Measurements from ENCODE around the gene RRP8. TPM values are rescaled to one million over a fixed set of nuclear protein-coding genes. Genes with fewer than 3 reads are reported as not detected.

RRP8 gene
- total RNA-seq, 2 experiments from 2014 or later, result 26.4 to 33.6 TPM

GRCh38 chr11:6574816-6575715 lies 28.4 kb downstream of the RRP8 start:
- Histone ChIP-seq H2AFZ (ENCODE audit: low read length) (no peak overlapping the region), H4K20me1 (ENCODE audit: insufficient read depth, low read length) (no peaks in the 10 kb centered on the region), H3K9me2 (ENCODE audit: insufficient read depth, low read length) (no peaks in the 10 kb centered on the region), H3K27ac (ENCODE audit: low read depth, low read length, poor library complexity, severe bottlenecking) (no peak overlapping the region), H3K36me3 (ENCODE audit: insufficient read depth, low read length) (no peaks in the 10 kb centered on the region), H3K9me3 (ENCODE audit: low read length) (no peaks in the 10 kb centered on the region), H3K4me3 (ENCODE audit: low read depth, low read length, poor library complexity, severe bottlenecking) (no peak overlapping the region), H3K79me2 (ENCODE audit: insufficient read depth, low read depth, low read length) (no peaks in the 10 kb centered on the region), H3K4me1 (ENCODE audit: insufficient read depth, low read length, poor library complexity, severe bottlenecking) (no peaks in the 10 kb centered on the region), H3K4me2 (ENCODE audit: low read length) (no peak overlapping the region)
- CTCF ChIA-PET (ENCODE audit: unreplicated experiment), result interaction anchor here (0.6 kb wide), 1 partner anchor 113 kb away, joined by 3 read pairs; no protein-coding TSS in a partner anchor
- intact Hi-C loops (cut with micrococcal nuclease; ENCODE audit: unreplicated experiment), result no loop called here
- POLR2A ChIA-PET, result interaction anchor here (1.0 kb wide), 1 partner anchor 21 kb away, joined by 3 read pairs; no protein-coding TSS in a partner anchor
- no TSS peak for BruUV-seq (replicated peaks)
- TF ChIP-seq EZH2phosphoT487 (IDR thresholded peaks at IDR 0.05; ENCODE audit: borderline replicate concordance, low read depth, low read length) (no peak), CTCF (conservative IDR thresholded peaks at IDR 0.05; ENCODE audit: low read length) (no peak)
- DNase-seq (ENCODE audit: low spot score), result no peak

DNA sequence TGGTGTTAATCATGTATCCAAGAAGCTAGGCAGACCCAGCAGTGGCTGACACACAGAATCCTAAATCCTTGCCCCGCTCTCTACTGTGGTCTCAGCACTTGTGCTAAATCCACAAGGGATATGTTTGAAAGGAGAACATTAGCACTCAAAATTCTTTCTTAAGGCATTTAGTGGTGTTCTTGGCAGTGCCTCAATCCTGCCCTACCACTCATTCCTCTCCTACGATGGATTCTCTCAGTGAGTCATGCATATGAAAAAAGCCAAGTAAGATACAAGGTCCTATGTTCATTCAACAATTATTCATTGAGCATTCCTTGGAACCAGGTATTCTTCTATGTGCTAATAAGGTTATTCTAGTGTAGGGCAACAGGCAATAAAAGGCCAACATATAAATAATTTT lies 31.2 kb downstream of the RRP8 start:
- ChIA-PET CTCF (ENCODE audit: unreplicated experiment) (no interaction called here), POLR2A (no interaction called here)
- H3K4me2 ChIP-seq (ENCODE audit: low read length), result no peak overlapping the region
- no peak for DNase-seq (ENCODE audit: low spot score)
- H3K9me2 ChIP-seq (ENCODE audit: insufficient read depth, low read length), result no peaks in the 10 kb centered on the region
- no peak overlapping the region for H2AFZ ChIP-seq (ENCODE audit: low read length)
- intact Hi-C loops (cut with micrococcal nuclease; ENCODE audit: unreplicated experiment), result no loop called here
- no peak overlapping the region for H3K4me3 ChIP-seq (ENCODE audit: low read depth, low read length, poor library complexity, severe bottlenecking)
- no peak for TF ChIP-seq CTCF (conservative IDR thresholded peaks at IDR 0.05; ENCODE audit: low read length)
- no peak for TF ChIP-seq EZH2phosphoT487 (IDR thresholded peaks at IDR 0.05; ENCODE audit: borderline replicate concordance, low read depth, low read length)
- no peaks in the 10 kb centered on the region for H4K20me1 ChIP-seq (ENCODE audit: insufficient read depth, low read length)
- no peaks in the 10 kb centered on the region for H3K36me3 ChIP-seq (ENCODE audit: insufficient read depth, low read length)
- no peaks in the 10 kb centered on the region for H3K79me2 ChIP-seq (ENCODE audit: insufficient read depth, low read depth, low read length)
- no TSS peak for BruUV-seq (replicated peaks)
- H3K27ac ChIP-seq (ENCODE audit: low read depth, low read length, poor library complexity, severe bottlenecking), result no peak overlapping the region
- H3K4me1 ChIP-seq (ENCODE audit: insufficient read depth, low read length, poor library complexity, severe bottlenecking), result no peaks in the 10 kb centered on the region
- H3K9me3 ChIP-seq (ENCODE audit: low read length), result no peaks in the 10 kb centered on the region

- Histone ChIP-seq H3K4me3 (ENCODE audit: low read depth, low read length, poor library complexity, severe bottlenecking) (no peak overlapping the region), H3K79me2 (ENCODE audit: insufficient read depth, low read depth, low read length) (no peaks in the 10 kb centered on the region), H3K9me3 (ENCODE audit: low read length) (no peaks in the 10 kb centered on the region), H3K27ac (ENCODE audit: low read depth, low read length, poor library complexity, severe bottlenecking) (no peak overlapping the region), H2AFZ (ENCODE audit: low read length) (no peak overlapping the region), H3K36me3 (ENCODE audit: insufficient read depth, low read length) (no peaks in the 10 kb centered on the region), H3K4me2 (ENCODE audit: low read length) (no peak overlapping the region), H4K20me1 (ENCODE audit: insufficient read depth, low read length) (no peaks in the 10 kb centered on the region), H3K4me1 (ENCODE audit: insufficient read depth, low read length, poor library complexity, severe bottlenecking) (no peaks in the 10 kb centered on the region), H3K9me2 (ENCODE audit: insufficient read depth, low read length) (no peaks in the 10 kb centered on the region)
- no TSS peak for BruUV-seq (replicated peaks)
- intact Hi-C loops (cut with micrococcal nuclease; ENCODE audit: unreplicated experiment), result no loop called here
- no peak for DNase-seq (ENCODE audit: low spot score)
- ChIA-PET POLR2A (no interaction called here), CTCF (ENCODE audit: unreplicated experiment) (interaction anchor here (0.7 kb wide), 1 partner anchor 132 kb away, joined by 3 read pairs; no protein-coding TSS in a partner anchor)
- TF ChIP-seq CTCF (conservative IDR thresholded peaks at IDR 0.05; ENCODE audit: low read length) (no peak), EZH2phosphoT487 (IDR thresholded peaks at IDR 0.05; ENCODE audit: borderline replicate concordance, low read depth, low read length) (no peak)
Observed at GRCh38 chr11:6571434-6572008, 31.9 kb downstream of the RRP8 start.
